Caco-2 (cell line): ENCODE data around the gene MIR17HG. TPM values are rescaled to one million over a fixed set of nuclear protein-coding genes. Genes with fewer than 3 reads are reported as not detected.

Experiments
- BruUV-seq: library from RNA; stranded (reverse); fragments of 400-500 nt; replicated peaks from 2 replicates; lab custom pipeline; 2021; lab: Mats Ljungman, UMichigan
- CTCF ChIA-PET: fragments of 300-600 bp; sonication (Branson Sonifier 250); formaldehyde crosslinking; loops from one replicate; lab custom pipeline; 2022; ENCODE audit warnings: antibody characterized with exemption; lab: Charles Lee
- POLR2A ChIA-PET: fragments of 300-600 bp; sonication (Branson Sonifier 250); formaldehyde crosslinking; loops from one replicate; lab custom pipeline; 2022; ENCODE audit warnings: antibody characterized with exemption; lab: Charles Lee
- DNase-seq, 2 experiments: peaks; one replicate each; pipeline versions ENCODE4 v3.0.0 to v3.0.0-alpha.2; 2020 to 2022
- H3K27me3 ChIP-seq: replicated peaks from 2 replicates; pipeline ENCODE4 v1.6.0; 2011; ENCODE audit warnings: low read length; ENCODE audit not compliant: control insufficient read depth, insufficient read depth
- H3K36me3 ChIP-seq: 2 replicates; pipeline ENCODE4 v1.5.1; 2011; ENCODE audit warnings: low read length; ENCODE audit not compliant: control insufficient read depth, insufficient read depth
- H3K4me1 ChIP-seq: fragments of 250-450 bp; sonication (Bioruptor Pico); 2 replicates; pipeline ENCODE4 v1.5.1; 2020; ENCODE audit warnings: mild to moderate bottlenecking
- H3K4me3 ChIP-seq: 2 replicates; pipeline ENCODE4 v1.5.1; 2011; ENCODE audit warnings: low read depth, mild to moderate bottlenecking, control low read depth, low read length
- H3K9me3 ChIP-seq: fragments of 250-450 bp; sonication (Bioruptor Pico); 2 replicates; pipeline ENCODE4 v1.5.1; 2020; ENCODE audit warnings: mild to moderate bottlenecking, moderate library complexity
- H3K27ac Mint-ChIP-seq: one replicate; pipeline ENCODE4 v1.8.0; 2022; ENCODE audit warnings: mixed read lengths; ENCODE audit not compliant: unreplicated experiment
- H3K27me3 Mint-ChIP-seq: one replicate; pipeline ENCODE4 v1.8.0; 2022; ENCODE audit warnings: mixed read lengths; ENCODE audit not compliant: insufficient read depth, unreplicated experiment
- H3K36me3 Mint-ChIP-seq: one replicate; pipeline ENCODE4 v1.8.0; 2022; ENCODE audit warnings: mild to moderate bottlenecking, mixed read lengths; ENCODE audit not compliant: insufficient read depth, unreplicated experiment
- H3K4me1 Mint-ChIP-seq: one replicate; pipeline ENCODE4 v1.8.0; 2022; ENCODE audit warnings: low read depth, mixed read lengths; ENCODE audit not compliant: unreplicated experiment
- H3K4me3 Mint-ChIP-seq: one replicate; pipeline ENCODE4 v1.8.0; 2022; ENCODE audit warnings: mild to moderate bottlenecking, moderate library complexity, mixed read lengths; ENCODE audit not compliant: unreplicated experiment
- H3K9me3 Mint-ChIP-seq: one replicate; pipeline ENCODE4 v1.8.0; 2022; ENCODE audit warnings: mixed read lengths; ENCODE audit not compliant: unreplicated experiment
- intact Hi-C: fragments of 100-400 bp; cut with micrococcal nuclease; formaldehyde crosslinking; loops from one replicate; pipeline ENCODE4 v1.10.0; 2022; ENCODE audit not compliant: unreplicated experiment
- total RNA-seq: library from RNA; stranded (reverse); gene quantifications from 2 replicates; pipeline ENCODE4 v1.2.3, GENCODE V29; 2022
- TF ChIP-seq, protein P1 (sequence below), 2 experiments: fragments of 200-600 bp in 1 of 2; IDR thresholded peaks; 1 replicate in 1 of 2; 2 replicates in 1 of 2; pipeline versions ENCODE4 v1.5.1 to v1.8.0; 2011 to 2022; ENCODE audit warnings: antibody characterized with exemption in 1 of 2, control low read depth in 1 of 2, inconsistent platforms in 1 of 2, low read depth in 1 of 2, low read length in 1 of 2, mild to moderate bottlenecking in 1 of 2, moderate library complexity in 1 of 2; ENCODE audit not compliant: insufficient read depth in 1 of 2, severe bottlenecking in 1 of 2, unreplicated experiment in 1 of 2

The MIR17HG gene
- total RNA-seq, 1 experiment from 2014 or later = 16.6 TPM

DNA sequence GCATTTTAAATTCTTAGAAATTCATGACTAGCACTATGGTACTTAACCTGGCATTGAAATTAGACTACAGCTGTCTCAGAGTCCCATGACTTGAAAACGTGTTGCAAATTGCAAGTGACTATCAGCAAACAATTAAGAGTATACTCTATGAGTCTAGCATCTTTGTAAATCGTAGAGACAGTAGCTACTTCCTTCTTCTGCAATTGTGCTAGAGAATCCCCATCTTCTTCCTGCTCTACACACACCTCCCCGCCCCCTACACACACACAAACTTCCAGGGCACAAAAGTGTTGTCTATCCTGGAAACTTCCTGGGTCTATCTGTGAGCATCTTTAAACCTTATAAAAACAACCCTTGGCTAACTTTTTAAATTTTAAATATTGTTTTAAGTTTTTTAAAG, 35.2 kb upstream of the MIR17HG start:
- H3K4me3 Mint-ChIP-seq = no peak overlapping the region
- CTCF ChIA-PET = no interaction called here
- intact Hi-C loops = loop anchor here (5.0 kb wide), 1 partner anchor 410 kb away; no protein-coding TSS in a partner anchor

DNA sequence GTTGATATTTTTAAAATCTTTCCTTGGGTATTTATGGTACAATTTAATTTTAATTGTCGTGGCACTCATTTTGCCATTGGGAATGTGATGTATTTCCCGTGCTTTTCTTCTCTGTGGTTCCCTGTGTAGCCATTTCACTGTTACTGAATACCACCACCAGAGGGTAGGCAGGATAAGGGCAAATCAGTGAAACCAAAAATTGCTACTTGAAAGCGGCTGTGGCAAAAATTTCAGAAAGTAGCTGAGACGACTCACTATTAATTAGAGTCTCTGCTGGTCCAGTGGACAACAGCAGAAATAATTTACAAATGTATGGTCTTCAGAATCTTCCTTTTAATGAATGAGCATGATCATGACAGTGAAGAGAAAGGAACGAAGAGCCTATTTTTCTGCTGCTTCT, 34.4 kb upstream of the MIR17HG start:
- DNase-seq = peak in 1 of 2 experiments; percentile 49
- BruUV-seq = no TSS peak

More for the DNA sequence above, 35.2 kb upstream of the MIR17HG start:
- POLR2A ChIA-PET = no interaction called here
- Mint-ChIP-seq H3K36me3 (no peaks in the 10 kb centered on the region), H3K4me1 (no peaks in the 10 kb centered on the region), H3K27ac (no peak overlapping the region), H3K9me3 (no peaks in the 10 kb centered on the region), H3K27me3 (peaks cover 10% of the 10 kb centered on the region)
- Histone ChIP-seq H3K4me1 (no peaks in the 10 kb centered on the region), H3K4me3 (no peak overlapping the region), H3K27me3 (no peaks in the 10 kb centered on the region), H3K9me3 (0 out of 2 replicates have a peak, but pooled peaks cover 3% of the 10 kb centered on the region), H3K36me3 (no peaks in the 10 kb centered on the region)
- no TSS peak for BruUV-seq
- TF ChIP-seq, protein P1, sequence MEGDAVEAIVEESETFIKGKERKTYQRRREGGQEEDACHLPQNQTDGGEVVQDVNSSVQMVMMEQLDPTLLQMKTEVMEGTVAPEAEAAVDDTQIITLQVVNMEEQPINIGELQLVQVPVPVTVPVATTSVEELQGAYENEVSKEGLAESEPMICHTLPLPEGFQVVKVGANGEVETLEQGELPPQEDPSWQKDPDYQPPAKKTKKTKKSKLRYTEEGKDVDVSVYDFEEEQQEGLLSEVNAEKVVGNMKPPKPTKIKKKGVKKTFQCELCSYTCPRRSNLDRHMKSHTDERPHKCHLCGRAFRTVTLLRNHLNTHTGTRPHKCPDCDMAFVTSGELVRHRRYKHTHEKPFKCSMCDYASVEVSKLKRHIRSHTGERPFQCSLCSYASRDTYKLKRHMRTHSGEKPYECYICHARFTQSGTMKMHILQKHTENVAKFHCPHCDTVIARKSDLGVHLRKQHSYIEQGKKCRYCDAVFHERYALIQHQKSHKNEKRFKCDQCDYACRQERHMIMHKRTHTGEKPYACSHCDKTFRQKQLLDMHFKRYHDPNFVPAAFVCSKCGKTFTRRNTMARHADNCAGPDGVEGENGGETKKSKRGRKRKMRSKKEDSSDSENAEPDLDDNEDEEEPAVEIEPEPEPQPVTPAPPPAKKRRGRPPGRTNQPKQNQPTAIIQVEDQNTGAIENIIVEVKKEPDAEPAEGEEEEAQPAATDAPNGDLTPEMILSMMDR (IDR thresholded peaks at IDR 0.05; ENCODE audit: insufficient read depth in 1 of 2, low read depth in 1 of 2, low read length in 1 of 2, severe bottlenecking in 1 of 2, unreplicated experiment in 1 of 2) = no peak
- DNase-seq = no peak

DNA sequence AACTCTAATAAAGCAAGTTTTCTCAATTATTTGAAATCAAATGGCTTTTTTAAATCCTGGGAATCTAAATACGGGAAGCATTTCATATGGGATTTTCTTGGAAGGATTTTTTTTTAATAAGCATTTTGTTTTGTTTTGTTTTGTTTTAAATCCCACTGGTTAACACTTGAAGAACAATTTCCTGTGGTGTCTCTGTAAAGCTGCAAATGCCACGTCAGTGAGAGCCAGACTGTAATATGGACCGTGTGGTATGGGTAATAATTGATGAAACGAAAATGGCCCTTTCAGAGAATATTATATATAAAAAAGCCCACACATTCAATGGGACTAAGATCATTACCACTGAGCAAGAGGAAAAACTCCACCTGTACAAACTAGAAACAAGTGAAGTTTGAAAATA, 33.9 kb upstream of the MIR17HG start:
- Mint-ChIP-seq H3K4me3 (no peak overlapping the region), H3K27ac (no peak overlapping the region), H3K9me3 (no peaks in the 10 kb centered on the region), H3K27me3 (peaks cover 10% of the 10 kb centered on the region), H3K36me3 (no peaks in the 10 kb centered on the region), H3K4me1 (no peaks in the 10 kb centered on the region)
- BruUV-seq = no TSS peak
- no peak for DNase-seq
- Histone ChIP-seq H3K4me3 (no peak overlapping the region), H3K36me3 (no peaks in the 10 kb centered on the region), H3K9me3 (0 out of 2 replicates have a peak, but pooled peaks cover 3% of the 10 kb centered on the region), H3K4me1 (no peaks in the 10 kb centered on the region), H3K27me3 (no peaks in the 10 kb centered on the region)
- intact Hi-C loops = loop anchor here (1.0 to 5.0 kb wide), 4 partner anchors 34 to 469 kb away; partner anchors contain the start of gene MIR17HG
- TF ChIP-seq, protein P1 (IDR thresholded peaks at IDR 0.05; ENCODE audit: insufficient read depth in 1 of 2, low read depth in 1 of 2, low read length in 1 of 2, severe bottlenecking in 1 of 2, unreplicated experiment in 1 of 2) = no peak
- ChIA-PET CTCF (interaction anchor here (0.6 to 1.0 kb wide), 3 partner anchors 34 to 468 kb away, joined by 3 read pairs; partner anchors contain the start of gene MIR17HG), POLR2A (no interaction called here)

More for the DNA sequence above, 34.4 kb upstream of the MIR17HG start:
- TF ChIP-seq, protein P1 (IDR thresholded peaks at IDR 0.05; ENCODE audit: insufficient read depth in 1 of 2, low read depth in 1 of 2, low read length in 1 of 2, severe bottlenecking in 1 of 2, unreplicated experiment in 1 of 2) = peak; percentile 48 to 77
- intact Hi-C loops = loop anchor here (1.0 to 5.0 kb wide), 4 partner anchors 34 to 469 kb away; partner anchors contain the start of gene MIR17HG
- no peak overlapping the region for H3K27ac Mint-ChIP-seq
- no peaks in the 10 kb centered on the region for H3K4me1 Mint-ChIP-seq
- 0 out of 2 replicates have a peak, but pooled peaks cover 3% of the 10 kb centered on the region for H3K9me3 ChIP-seq
- no peaks in the 10 kb centered on the region for H3K27me3 ChIP-seq
- ChIA-PET CTCF (interaction anchor here (0.6 to 0.7 kb wide), 2 partner anchors 34 to 184 kb away, joined by 3 read pairs; partner anchors contain the start of gene MIR17HG), POLR2A (no interaction called here)
- H3K4me3 Mint-ChIP-seq = no peak overlapping the region
- H3K4me3 ChIP-seq = no peak overlapping the region
- peaks cover 10% of the 10 kb centered on the region for H3K27me3 Mint-ChIP-seq
- no peaks in the 10 kb centered on the region for H3K36me3 Mint-ChIP-seq
- H3K9me3 Mint-ChIP-seq = no peaks in the 10 kb centered on the region
- no peaks in the 10 kb centered on the region for H3K4me1 ChIP-seq
- H3K36me3 ChIP-seq = no peaks in the 10 kb centered on the region
